ENCODE results near the gene MASP2. TPM values are rescaled to one million over a fixed set of nuclear protein-coding genes. Genes with fewer than 3 reads are reported as not detected.
A peak's percentile ranks its signal among the peaks of the same experiment; 100 is the strongest.

Gene MASP2
- total and polyA plus RNA-seq, 9 of the 15 experiments (the other 6 are each of a cell fraction or from before 2014, with no cell fraction given), result 0.01 to 0.23 (median 0.06) TPM; not detected in 3

- H3K4me2 ChIP-seq (ENCODE audit: insufficient read depth, low read length), result no peak overlapping the region
- no peak overlapping the region for H3K4me3 ChIP-seq
- DNase-seq (ENCODE audit: extremely low read depth in 1 of 4, low spot score in 3 of 4) (no peak), FAIRE-seq (no peak), ATAC-seq (no peak)
- H3K4me1 ChIP-seq (replicated peaks in 1 of 2; ENCODE audit: control insufficient read depth in 2 of 2, insufficient read depth in 2 of 2, low read length in 2 of 2), result peaks cover 6 to 15% of the 10 kb centered on the region in 2 experiments; a peak in 4 of 5 replicates
- H2AFZ ChIP-seq (ENCODE audit: low read depth, low read length), result no peak overlapping the region
- H3K9ac ChIP-seq (ENCODE audit: insufficient read depth in 1 of 2, low read depth in 2 of 2, low read length in 2 of 2), result no peak overlapping the region
- ChIA-PET CTCF (ENCODE audit: low intra/inter-chr PET ratio) (no interaction called here), POLR2A (interaction anchor here (1.2 to 1.8 kb wide), 3 partner anchors 9 to 15 kb away, joined by 3 to 6 read pairs (median 4); no protein-coding TSS in a partner anchor)
- no peaks in the 10 kb centered on the region for H3K9me3 ChIP-seq (replicated peaks; ENCODE audit: control insufficient read depth, insufficient read depth, low read depth, low read length)
- no TSS peak for BruUV-seq (replicated peaks)
- WGBS (ENCODE audit: insufficient coverage, low coverage, missing lambda C conversion rate), result 98% methylated on average over 3 of the region's 3 CpGs
- H3K27ac ChIP-seq (ENCODE audit: extremely low read depth, low read depth, low read length), result no peak overlapping the region
- in situ Hi-C loops (cut with MboI) (no loop called here), intact Hi-C loops (cut with micrococcal nuclease) (no loop called here)
- no peaks in the 10 kb centered on the region for H3K27me3 ChIP-seq (ENCODE audit: control insufficient read depth in 2 of 2, insufficient read depth in 2 of 2, low read length in 2 of 2)
- peaks cover 22% of the 10 kb centered on the region for H3K79me2 ChIP-seq (ENCODE audit: control insufficient read depth, insufficient read depth, low read length)
- peaks cover 74% of the 10 kb centered on the region; the same call in 2 of the 3 replicates for H3K36me3 ChIP-seq (ENCODE audit: control insufficient read depth, insufficient read depth, low read length)
- no peaks in the 10 kb centered on the region for H4K20me1 ChIP-seq (replicated peaks; ENCODE audit: control insufficient read depth, insufficient read depth, low read length)
- no peaks in the 10 kb centered on the region for H3K9me1 ChIP-seq (ENCODE audit: control insufficient read depth, insufficient read depth, low read length)
- no peak for TF ChIP-seq ATF1 (CRISPR knock-in tag; IDR thresholded peaks at IDR 0.05)
- no peak for TF ChIP-seq ATF1 (tag; IDR thresholded peaks at IDR 0.05)
- TF ChIP-seq CHAMP1 (IDR thresholded peaks at IDR 0.05), result no peak
- no peak for TF ChIP-seq ZNF609 (CRISPR knock-in tag; IDR thresholded peaks at IDR 0.05; ENCODE audit: borderline replicate concordance)
- no peak for TF ChIP-seq ZNF165 (CRISPR knock-in tag; IDR thresholded peaks at IDR 0.05; ENCODE audit: borderline replicate concordance)
- TF ChIP-seq GMEB1 (CRISPR knock-in tag; IDR thresholded peaks at IDR 0.05), result no peak
- no peak for TF ChIP-seq RFX7 (CRISPR knock-in tag; IDR thresholded peaks at IDR 0.05)
- TF ChIP-seq PTBP1 (IDR thresholded peaks at IDR 0.05; ENCODE audit: low read depth, low read length), result peak; percentile 88; the same call in 1 of the 2 replicates
- TF ChIP-seq NFIX (CRISPR knock-in tag; IDR thresholded peaks at IDR 0.05; ENCODE audit: low read depth), result no peak
- no peak for TF ChIP-seq PURB (CRISPR knock-in tag; IDR thresholded peaks at IDR 0.05; ENCODE audit: low read depth)
- TF ChIP-seq HDAC1 (IDR thresholded peaks at IDR 0.05), result no peak
- TF ChIP-seq ADNP (tag; IDR thresholded peaks at IDR 0.05), result no peak; the same call in 1 of the 2 replicates
- peak; percentile 92 for TF ChIP-seq SMARCA5 (IDR thresholded peaks at IDR 0.05)
- TF ChIP-seq SNRNP70 (optimal IDR thresholded peaks at IDR 0.05; ENCODE audit: low read depth, low read length), result no peak
- no peak for TF ChIP-seq BRD9 (IDR thresholded peaks at IDR 0.05; ENCODE audit: low read depth, partially characterized antibody)
- peak in 1 of 2 experiments; percentile 74; a peak in 1 of 4 replicates for TF ChIP-seq RCOR1 (IDR thresholded peaks at IDR 0.05; ENCODE audit: borderline replicate concordance in 1 of 2, low read depth in 2 of 2, low read length in 2 of 2)
Observed at GRCh38 chr1:11064942-11065341, 17.9 kb upstream of the MASP2 start.
